ENCODE results near the gene MME.

The MME gene

GRCh38 chr3:155078711-155079467, 1.2 kb upstream of the MME start:
- DNase-seq = no peak
- in situ Hi-C loops (cut with HindIII; ENCODE audit: low pct_ligation_motif_present, low pct_unique_long_range_greater_than_20kb, low sequenced_read_pairs) = no loop called here

- in situ Hi-C loops (cut with HindIII; ENCODE audit: low pct_ligation_motif_present, low pct_unique_long_range_greater_than_20kb, low sequenced_read_pairs) = no loop called here
- no peak for DNase-seq
These were observed 712 bp upstream of the MME start for GRCh38 chr3:155079468-155079745.

- DNase-seq = no peak
- in situ Hi-C loops (cut with HindIII; ENCODE audit: low pct_ligation_motif_present, low pct_unique_long_range_greater_than_20kb, low sequenced_read_pairs) = no loop called here
These were observed 573 bp downstream of the MME start for GRCh38 chr3:155080692-155081091.

- DNase-seq = no peak
- in situ Hi-C loops (cut with HindIII; ENCODE audit: low pct_ligation_motif_present, low pct_unique_long_range_greater_than_20kb, low sequenced_read_pairs) = no loop called here
These were observed 3.3 kb downstream of the MME start for GRCh38 chr3:155083313-155083905.

GRCh38 chr3:155084567-155084966, 4.4 kb downstream of the MME start:
- in situ Hi-C loops (cut with HindIII; ENCODE audit: low pct_ligation_motif_present, low pct_unique_long_range_greater_than_20kb, low sequenced_read_pairs) = no loop called here
- DNase-seq = no peak

GRCh38 chr3:155086051-155086450, 5.9 kb downstream of the MME start:
- no peak for DNase-seq
- in situ Hi-C loops (cut with HindIII; ENCODE audit: low pct_ligation_motif_present, low pct_unique_long_range_greater_than_20kb, low sequenced_read_pairs) = no loop called here

- in situ Hi-C loops (cut with HindIII; ENCODE audit: low pct_ligation_motif_present, low pct_unique_long_range_greater_than_20kb, low sequenced_read_pairs) = no loop called here
- no peak for DNase-seq
These were observed 8.7 kb downstream of the MME start for GRCh38 chr3:155088706-155089345.

- no peak for DNase-seq
- in situ Hi-C loops (cut with HindIII; ENCODE audit: low pct_ligation_motif_present, low pct_unique_long_range_greater_than_20kb, low sequenced_read_pairs) = no loop called here
These were observed 9.4 kb downstream of the MME start for GRCh38 chr3:155089495-155089894.

GRCh38 chr3:155093261-155093660, 13.1 kb downstream of the MME start:
- no peak for DNase-seq
- in situ Hi-C loops (cut with HindIII; ENCODE audit: low pct_ligation_motif_present, low pct_unique_long_range_greater_than_20kb, low sequenced_read_pairs) = no loop called here

- in situ Hi-C loops (cut with HindIII; ENCODE audit: low pct_ligation_motif_present, low pct_unique_long_range_greater_than_20kb, low sequenced_read_pairs) = no loop called here
- DNase-seq = no peak
These were observed 16.3 kb downstream of the MME start for GRCh38 chr3:155096303-155097008.

- in situ Hi-C loops (cut with HindIII; ENCODE audit: low pct_ligation_motif_present, low pct_unique_long_range_greater_than_20kb, low sequenced_read_pairs) = no loop called here
- DNase-seq = no peak
These were observed 16.9 kb downstream of the MME start for GRCh38 chr3:155097009-155097349.

- in situ Hi-C loops (cut with HindIII; ENCODE audit: low pct_ligation_motif_present, low pct_unique_long_range_greater_than_20kb, low sequenced_read_pairs) = no loop called here
- DNase-seq = no peak
These were observed 21.3 kb downstream of the MME start for GRCh38 chr3:155101398-155101797.

- in situ Hi-C loops (cut with HindIII; ENCODE audit: low pct_ligation_motif_present, low pct_unique_long_range_greater_than_20kb, low sequenced_read_pairs) = no loop called here
- no peak for DNase-seq
These were observed 22.2 kb downstream of the MME start for GRCh38 chr3:155102329-155102728.

GRCh38 chr3:155103686-155104085, 23.6 kb downstream of the MME start:
- in situ Hi-C loops (cut with HindIII; ENCODE audit: low pct_ligation_motif_present, low pct_unique_long_range_greater_than_20kb, low sequenced_read_pairs) = no loop called here
- DNase-seq = no peak

GRCh38 chr3:155106119-155106518, 26.0 kb downstream of the MME start:
- in situ Hi-C loops (cut with HindIII; ENCODE audit: low pct_ligation_motif_present, low pct_unique_long_range_greater_than_20kb, low sequenced_read_pairs) = no loop called here
- no peak for DNase-seq

GRCh38 chr3:155110022-155110421, 29.9 kb downstream of the MME start:
- in situ Hi-C loops (cut with HindIII; ENCODE audit: low pct_ligation_motif_present, low pct_unique_long_range_greater_than_20kb, low sequenced_read_pairs) = no loop called here
- DNase-seq = no peak

GRCh38 chr3:155110996-155111901, 31.1 kb downstream of the MME start:
- in situ Hi-C loops (cut with HindIII; ENCODE audit: low pct_ligation_motif_present, low pct_unique_long_range_greater_than_20kb, low sequenced_read_pairs) = no loop called here
- no peak for DNase-seq

GRCh38 chr3:155111971-155112370, 31.9 kb downstream of the MME start:
- DNase-seq = no peak
- in situ Hi-C loops (cut with HindIII; ENCODE audit: low pct_ligation_motif_present, low pct_unique_long_range_greater_than_20kb, low sequenced_read_pairs) = no loop called here

Data from ACHN (cell line).